Omental fat pad (tissue), 4 donors: ENCODE data around the gene XDH. TPM values are rescaled to one million over a fixed set of nuclear protein-coding genes. Genes with fewer than 3 reads are reported as not detected.

Source experiments
- ATAC-seq: fragments of 150-250 bp; one replicate; pipeline ENCODE4 v1.9.1; 2016; ENCODE audit warnings: mild to moderate bottlenecking, moderate library complexity; ENCODE audit not compliant: low FRiP score
- DNase-seq: peaks from one replicate; pipeline ENCODE4 v3.0.0-alpha.2; 2019; ENCODE audit warnings: low spot score
- CTCF ChIP-seq, 3 donors: fragments of 450-650 bp; IDR thresholded peaks; one replicate each; pipeline ENCODE4 v1.5.1; 2016 to 2017; ENCODE audit warnings: antibody characterized with exemption in 3 of 3, mild to moderate bottlenecking in 3 of 3, moderate library complexity in 2 of 3
- total RNA-seq, 4 donors: library from RNA; depleted of rRNA; stranded (reverse); fragments of >200 nt; gene quantifications; one replicate each; pipeline ENCODE4 v1.1.0, GENCODE V29; 2016

Gene XDH
- total RNA-seq, 4 donors from 2014 or later: 0.31 to 0.63 (median 0.48) TPM; not detected in 1

GRCh38 chr2:31312898-31313297 lies 101.6 kb downstream of the XDH start:
- TF ChIP-seq CTCF (IDR thresholded peaks at IDR 0.05): no peak
- ATAC-seq (no peak), DNase-seq (no peak)

- no peak for TF ChIP-seq CTCF (IDR thresholded peaks at IDR 0.05)
- DNase-seq: no peak
- ATAC-seq: no peak
Observed at GRCh38 chr2:31304816-31305215, 109.7 kb downstream of the XDH start.

- TF ChIP-seq CTCF (IDR thresholded peaks at IDR 0.05): no peak
- ATAC-seq (no peak), DNase-seq (no peak)
Observed at GRCh38 chr2:31302940-31303563, 111.5 kb downstream of the XDH start.

- ATAC-seq (no peak), DNase-seq (no peak)
- no peak for TF ChIP-seq CTCF (IDR thresholded peaks at IDR 0.05)
Observed at GRCh38 chr2:31300309-31300708, 114.2 kb downstream of the XDH start.

- TF ChIP-seq CTCF (IDR thresholded peaks at IDR 0.05): no peak
- ATAC-seq: no peak
- no peak for DNase-seq
Observed at GRCh38 chr2:31299547-31299946, 115.0 kb downstream of the XDH start.

- ATAC-seq (no peak), DNase-seq (no peak)
- TF ChIP-seq CTCF (IDR thresholded peaks at IDR 0.05): no peak
Observed at GRCh38 chr2:31297751-31298150, 116.8 kb downstream of the XDH start.

- ATAC-seq: no peak
Observed at GRCh38 chr2:31296641-31297287, 117.8 kb downstream of the XDH start.

More at GRCh38 chr2:31296641-31297287, 117.8 kb downstream of the XDH start:
- no peak for DNase-seq
- TF ChIP-seq CTCF (IDR thresholded peaks at IDR 0.05): no peak
